HepG2 (cell line): Measurements from ENCODE around the gene TUBA4A. TPM values are rescaled to one million over a fixed set of nuclear protein-coding genes. Genes with fewer than 3 reads are reported as not detected.

ENCODE experiments used
- ATAD3A ChIP-seq: sonication (generic); formaldehyde crosslinking; IDR thresholded peaks from 2 replicates; pipeline ENCODE4 v1.4.0; 2020; ENCODE audit warnings: missing genetic modification reagents
- ATF7 ChIP-seq, 2 experiments: fragments of 450-650 bp in 1 of 2; sonication (generic) in 1 of 2; formaldehyde crosslinking in 1 of 2; IDR thresholded peaks; 2 replicates each; pipeline versions ENCODE4 v1.4.0 to v1.6.1; 2016 to 2020; ENCODE audit warnings: antibody characterized with exemption in 1 of 2, mild to moderate bottlenecking in 1 of 2, missing genetic modification reagents in 1 of 2
- CBX5 ChIP-seq: sonication (generic); formaldehyde crosslinking; IDR thresholded peaks from 2 replicates; pipeline ENCODE4 v1.4.0; 2020; ENCODE audit warnings: missing genetic modification reagents, borderline replicate concordance
- GTF3A ChIP-seq: sonication (generic); formaldehyde crosslinking; conservative IDR thresholded peaks from 2 replicates; pipeline ENCODE4 v1.4.0; 2020; ENCODE audit warnings: mild to moderate bottlenecking, missing genetic modification reagents
- HOXA3 ChIP-seq: sonication (generic); formaldehyde crosslinking; IDR thresholded peaks from 2 replicates; pipeline ENCODE4 v1.5.0; 2020; ENCODE audit warnings: missing genetic modification reagents
- IKZF4 ChIP-seq: sonication (generic); formaldehyde crosslinking; IDR thresholded peaks from 2 replicates; pipeline ENCODE4 v1.5.1; 2020; ENCODE audit warnings: borderline replicate concordance, mild to moderate bottlenecking, low read depth, missing genetic modification reagents; ENCODE audit errors: not compliant biosample characterization
- RFX5 ChIP-seq: IDR thresholded peaks from 2 replicates; pipeline ENCODE4 v1.6.1; 2011; ENCODE audit warnings: low read depth, low read length, improper control_type of control experiment
- RFXANK ChIP-seq: IDR thresholded peaks from 2 replicates; pipeline ENCODE4 v1.6.1; 2016
- U2AF2 ChIP-seq: fragments of 200-400 bp; formaldehyde crosslinking; IDR thresholded peaks from 2 replicates; pipeline ENCODE4 v1.6.1; 2017; ENCODE audit warnings: low read depth, mild to moderate bottlenecking, low read length
- ZFY ChIP-seq: sonication (generic); formaldehyde crosslinking; IDR thresholded peaks from 2 replicates; pipeline ENCODE4 v1.4.0; 2020; ENCODE audit warnings: missing genetic modification reagents
- ZNF225 ChIP-seq: sonication (generic); formaldehyde crosslinking; IDR thresholded peaks from 2 replicates; pipeline ENCODE4 v1.4.0; 2020; ENCODE audit warnings: mild to moderate bottlenecking, missing genetic modification reagents
- ZNF333 ChIP-seq: sonication (generic); formaldehyde crosslinking; IDR thresholded peaks from 2 replicates; pipeline ENCODE4 v1.4.0; 2020; ENCODE audit warnings: mild to moderate bottlenecking, missing genetic modification reagents, borderline replicate concordance
- ZNF644 ChIP-seq: IDR thresholded peaks from 2 replicates; pipeline ENCODE4 v1.6.1; 2016; ENCODE audit warnings: low read depth
- polyA plus RNA-seq, 8 experiments: library from polyadenylated mRNA; depleted of rRNA in 3 of 8; stranded (reverse) in 7 of 8; unstranded in 1 of 8; fragments of >200 nt; fragmentation: Illumina TruSeq in 4 of 8; extraction: Trizol in 4 of 8; gene quantifications; 2 replicates each; pipeline versions ENCODE4 v1.2.1 to v1.2.3, GENCODE V29; 2011 to 2016; ENCODE audit warnings: low read depth in 4 of 8, missing spikeins in 1 of 8, mixed read lengths in 1 of 8; ENCODE audit not compliant: insufficient read depth in 1 of 8
- total RNA-seq, 5 experiments: library from RNA; depleted of rRNA; stranded (reverse); fragments of >200 nt; fragmentation: Illumina TruSeq; extraction: Trizol; gene quantifications; 2 replicates each; pipeline ENCODE4 v1.2.3, GENCODE V29; 2016; ENCODE audit warnings: low read depth in 1 of 5
- TF ChIP-seq, protein P1 (sequence below): sonication (generic); formaldehyde crosslinking; IDR thresholded peaks from 2 replicates; pipeline ENCODE4 v1.5.1; 2020; ENCODE audit warnings: mild to moderate bottlenecking, moderate library complexity, missing genetic modification reagents
- TF ChIP-seq, protein P2 (sequence below): sonication (generic); formaldehyde crosslinking; IDR thresholded peaks from 2 replicates; pipeline ENCODE4 v1.5.1; 2020; ENCODE audit warnings: mild to moderate bottlenecking, missing genetic modification reagents, borderline replicate concordance
- TF ChIP-seq, protein P3 (sequence below): sonication (generic); formaldehyde crosslinking; IDR thresholded peaks from 2 replicates; pipeline ENCODE4 v1.4.0; 2020; ENCODE audit warnings: low read depth, missing genetic modification reagents
- TF ChIP-seq, protein P4 (sequence below): sonication (generic); formaldehyde crosslinking; IDR thresholded peaks from 2 replicates; pipeline ENCODE4 v1.5.1; 2020; ENCODE audit warnings: mild to moderate bottlenecking, missing genetic modification reagents, moderate library complexity
- TF ChIP-seq, protein P5 (sequence below): IDR thresholded peaks from 2 replicates; pipeline ENCODE4 v1.6.1; 2016; ENCODE audit warnings: missing compliant biosample characterization, missing genetic modification reagents, borderline replicate concordance
- TF ChIP-seq, protein P6 (sequence below): IDR thresholded peaks from 2 replicates; pipeline ENCODE4 v1.6.1; 2016; ENCODE audit warnings: low read depth, borderline replicate concordance

Gene TUBA4A
- total and polyA plus RNA-seq, 2 of the 13 experiments (the other 11 are each of a cell fraction or from before 2014, with no cell fraction given): 1.3 to 12.7 TPM

DNA sequence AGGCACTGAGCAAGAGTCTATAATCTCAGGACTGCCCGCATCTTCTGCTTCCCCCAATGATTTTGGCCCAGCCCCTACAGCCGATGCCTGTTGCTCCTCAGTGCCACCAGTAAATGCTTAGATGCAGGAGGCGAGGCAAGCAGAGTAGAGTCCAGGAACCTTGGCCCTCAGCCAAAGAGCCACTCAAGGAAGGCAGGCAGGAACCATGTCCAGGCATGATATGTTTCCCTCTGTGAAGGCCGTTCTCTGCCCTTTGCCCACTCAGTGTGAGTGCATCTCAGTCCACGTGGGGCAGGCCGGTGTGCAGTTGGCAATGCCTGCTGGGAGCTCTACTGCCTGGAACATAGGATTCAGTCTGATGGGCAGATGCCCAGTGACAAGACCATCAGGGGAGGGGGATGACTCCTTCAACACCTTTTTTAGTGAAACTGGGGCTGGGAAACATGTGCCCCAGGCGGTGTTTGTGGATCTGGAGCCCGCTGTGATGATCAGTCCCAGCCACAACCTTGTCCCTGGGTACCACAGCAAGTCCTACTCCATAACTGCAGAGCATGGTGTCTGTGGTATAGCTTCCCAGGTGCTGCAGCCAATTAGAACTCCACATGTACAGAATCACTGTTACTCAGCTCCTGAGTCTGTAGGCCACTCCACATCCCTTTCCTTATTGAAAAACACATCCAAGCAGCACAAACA is 15.8 kb upstream of the TUBA4A start (continued):
- TF ChIP-seq ZFY (peak; percentile 45; the same call in 1 of the 2 replicates), HOXA3 (CRISPR knock-in tag) (peak; percentile 24; the same call in 1 of the 2 replicates), CBX5 (CRISPR knock-in tag) (0 out of 2 replicates have a peak, but pooled peaks have one; percentile 31), U2AF2 (no peak), RFXANK (CRISPR knock-in tag) (no peak), RFX5 (peak; percentile 40; the same call in 1 of the 2 replicates), ZNF225 (CRISPR knock-in tag) (0 out of 2 replicates have a peak, but pooled peaks have one; percentile 26), ATAD3A (no peak), ATF7 (IDR thresholded peaks at IDR 0.05) (no peak), ATF7 (CRISPR knock-in tag; IDR thresholded peaks at IDR 0.05) (0 out of 2 replicates have a peak, but pooled peaks have one; percentile 12), ZNF644 (0 out of 2 replicates have a peak, but pooled peaks have one; percentile 22), GTF3A (CRISPR knock-in tag) (no peak), IKZF4 (CRISPR knock-in tag) (no peak), ZNF333 (0 out of 2 replicates have a peak, but pooled peaks have one; percentile 12)
- TF ChIP-seq, protein P1, sequence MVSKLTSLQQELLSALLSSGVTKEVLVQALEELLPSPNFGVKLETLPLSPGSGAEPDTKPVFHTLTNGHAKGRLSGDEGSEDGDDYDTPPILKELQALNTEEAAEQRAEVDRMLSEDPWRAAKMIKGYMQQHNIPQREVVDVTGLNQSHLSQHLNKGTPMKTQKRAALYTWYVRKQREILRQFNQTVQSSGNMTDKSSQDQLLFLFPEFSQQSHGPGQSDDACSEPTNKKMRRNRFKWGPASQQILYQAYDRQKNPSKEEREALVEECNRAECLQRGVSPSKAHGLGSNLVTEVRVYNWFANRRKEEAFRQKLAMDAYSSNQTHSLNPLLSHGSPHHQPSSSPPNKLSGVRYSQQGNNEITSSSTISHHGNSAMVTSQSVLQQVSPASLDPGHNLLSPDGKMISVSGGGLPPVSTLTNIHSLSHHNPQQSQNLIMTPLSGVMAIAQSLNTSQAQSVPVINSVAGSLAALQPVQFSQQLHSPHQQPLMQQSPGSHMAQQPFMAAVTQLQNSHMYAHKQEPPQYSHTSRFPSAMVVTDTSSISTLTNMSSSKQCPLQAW (CRISPR knock-in tag): no peak
- TF ChIP-seq, protein P2, sequence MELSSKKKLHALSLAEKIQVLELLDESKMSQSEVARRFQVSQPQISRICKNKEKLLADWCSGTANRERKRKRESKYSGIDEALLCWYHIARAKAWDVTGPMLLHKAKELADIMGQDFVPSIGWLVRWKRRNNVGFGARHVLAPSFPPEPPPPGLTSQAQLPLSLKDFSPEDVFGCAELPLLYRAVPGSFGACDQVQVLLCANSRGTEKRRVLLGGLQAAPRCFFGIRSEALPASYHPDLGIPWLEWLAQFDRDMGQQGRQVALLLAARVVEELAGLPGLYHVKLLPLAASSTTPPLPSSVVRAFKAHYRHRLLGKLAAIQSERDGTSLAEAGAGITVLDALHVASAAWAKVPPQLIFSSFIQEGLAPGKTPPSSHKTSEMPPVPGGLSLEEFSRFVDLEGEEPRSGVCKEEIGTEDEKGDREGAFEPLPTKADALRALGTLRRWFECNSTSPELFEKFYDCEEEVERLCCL (CRISPR knock-in tag): no peak
- TF ChIP-seq, protein P3, sequence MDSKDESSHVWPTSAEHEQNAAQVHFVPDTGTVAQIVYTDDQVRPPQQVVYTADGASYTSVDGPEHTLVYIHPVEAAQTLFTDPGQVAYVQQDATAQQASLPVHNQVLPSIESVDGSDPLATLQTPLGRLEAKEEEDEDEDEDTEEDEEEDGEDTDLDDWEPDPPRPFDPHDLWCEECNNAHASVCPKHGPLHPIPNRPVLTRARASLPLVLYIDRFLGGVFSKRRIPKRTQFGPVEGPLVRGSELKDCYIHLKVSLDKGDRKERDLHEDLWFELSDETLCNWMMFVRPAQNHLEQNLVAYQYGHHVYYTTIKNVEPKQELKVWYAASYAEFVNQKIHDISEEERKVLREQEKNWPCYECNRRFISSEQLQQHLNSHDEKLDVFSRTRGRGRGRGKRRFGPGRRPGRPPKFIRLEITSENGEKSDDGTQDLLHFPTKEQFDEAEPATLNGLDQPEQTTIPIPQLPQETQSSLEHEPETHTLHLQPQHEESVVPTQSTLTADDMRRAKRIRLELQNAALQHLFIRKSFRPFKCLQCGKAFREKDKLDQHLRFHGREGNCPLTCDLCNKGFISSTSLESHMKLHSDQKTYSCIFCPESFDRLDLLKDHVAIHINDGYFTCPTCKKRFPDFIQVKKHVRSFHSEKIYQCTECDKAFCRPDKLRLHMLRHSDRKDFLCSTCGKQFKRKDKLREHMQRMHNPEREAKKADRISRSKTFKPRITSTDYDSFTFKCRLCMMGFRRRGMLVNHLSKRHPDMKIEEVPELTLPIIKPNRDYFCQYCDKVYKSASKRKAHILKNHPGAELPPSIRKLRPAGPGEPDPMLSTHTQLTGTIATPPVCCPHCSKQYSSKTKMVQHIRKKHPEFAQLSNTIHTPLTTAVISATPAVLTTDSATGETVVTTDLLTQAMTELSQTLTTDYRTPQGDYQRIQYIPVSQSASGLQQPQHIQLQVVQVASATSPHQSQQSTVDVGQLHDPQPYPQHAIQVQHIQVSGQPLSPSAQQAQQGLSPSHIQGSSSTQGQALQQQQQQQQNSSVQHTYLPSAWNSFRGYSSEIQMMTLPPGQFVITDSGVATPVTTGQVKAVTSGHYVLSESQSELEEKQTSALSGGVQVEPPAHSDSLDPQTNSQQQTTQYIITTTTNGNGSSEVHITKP (CRISPR knock-in tag): 0 out of 2 replicates have a peak, but pooled peaks have one; percentile 37
- TF ChIP-seq, protein P4, sequence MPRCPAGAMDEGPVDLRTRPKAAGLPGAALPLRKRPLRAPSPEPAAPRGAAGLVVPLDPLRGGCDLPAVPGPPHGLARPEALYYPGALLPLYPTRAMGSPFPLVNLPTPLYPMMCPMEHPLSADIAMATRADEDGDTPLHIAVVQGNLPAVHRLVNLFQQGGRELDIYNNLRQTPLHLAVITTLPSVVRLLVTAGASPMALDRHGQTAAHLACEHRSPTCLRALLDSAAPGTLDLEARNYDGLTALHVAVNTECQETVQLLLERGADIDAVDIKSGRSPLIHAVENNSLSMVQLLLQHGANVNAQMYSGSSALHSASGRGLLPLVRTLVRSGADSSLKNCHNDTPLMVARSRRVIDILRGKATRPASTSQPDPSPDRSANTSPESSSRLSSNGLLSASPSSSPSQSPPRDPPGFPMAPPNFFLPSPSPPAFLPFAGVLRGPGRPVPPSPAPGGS: no peak
- TF ChIP-seq, protein P5, sequence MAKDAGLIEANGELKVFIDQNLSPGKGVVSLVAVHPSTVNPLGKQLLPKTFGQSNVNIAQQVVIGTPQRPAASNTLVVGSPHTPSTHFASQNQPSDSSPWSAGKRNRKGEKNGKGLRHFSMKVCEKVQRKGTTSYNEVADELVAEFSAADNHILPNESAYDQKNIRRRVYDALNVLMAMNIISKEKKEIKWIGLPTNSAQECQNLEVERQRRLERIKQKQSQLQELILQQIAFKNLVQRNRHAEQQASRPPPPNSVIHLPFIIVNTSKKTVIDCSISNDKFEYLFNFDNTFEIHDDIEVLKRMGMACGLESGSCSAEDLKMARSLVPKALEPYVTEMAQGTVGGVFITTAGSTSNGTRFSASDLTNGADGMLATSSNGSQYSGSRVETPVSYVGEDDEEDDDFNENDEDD (CRISPR knock-in tag): 0 out of 2 replicates have a peak, but pooled peaks have one; percentile 32
- TF ChIP-seq, protein P6, sequence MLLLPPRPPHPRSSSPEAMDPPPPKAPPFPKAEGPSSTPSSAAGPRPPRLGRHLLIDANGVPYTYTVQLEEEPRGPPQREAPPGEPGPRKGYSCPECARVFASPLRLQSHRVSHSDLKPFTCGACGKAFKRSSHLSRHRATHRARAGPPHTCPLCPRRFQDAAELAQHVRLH (CRISPR knock-in tag): no peak
